Ovary (tissue), 9 donors: ENCODE data around the gene AVPR1A. TPM values are rescaled to one million over a fixed set of nuclear protein-coding genes. Genes with fewer than 3 reads are reported as not detected.

Experiments
- DNase-seq, 5 donors: peaks; one replicate each; pipeline ENCODE4 v3.0.0-alpha.2; 2019 to 2020
- H3K27ac ChIP-seq, 2 donors: fragments of 200-600 bp; one replicate each; pipeline versions ENCODE4 v1.5.1 to v1.8.0; 2019 to 2022
- H3K27me3 ChIP-seq: fragments of 200-600 bp; one replicate; pipeline ENCODE4 v1.8.0; 2022
- H3K36me3 ChIP-seq: fragments of 200-600 bp; sonication (generic); one replicate; pipeline ENCODE4 v1.5.1; 2019
- H3K4me1 ChIP-seq: one replicate; pipeline ENCODE4 v1.8.1; 2013; ENCODE audit warnings: mild to moderate bottlenecking, moderate library complexity; ENCODE audit not compliant: insufficient read depth
- H3K4me3 ChIP-seq: fragments of 200-600 bp; sonication (generic); one replicate; pipeline ENCODE4 v1.5.1; 2017
- H3K9me3 ChIP-seq, 2 donors: fragments of 200-600 bp in 1 of 2; sonication (generic) in 1 of 2; one replicate each; pipeline versions ENCODE4 v1.5.1 to v1.8.1; 2013 to 2019; ENCODE audit warnings: mild to moderate bottlenecking in 1 of 2, moderate library complexity in 1 of 2
- CTCF ChIP-seq, 3 donors: fragments of 450-650 bp in 2 of 3; fragments of 200-600 bp in 1 of 3; IDR thresholded peaks; one replicate each; pipeline versions ENCODE4 v1.5.1 to v1.8.0; 2016 to 2022; ENCODE audit warnings: antibody characterized with exemption in 3 of 3, mild to moderate bottlenecking in 1 of 3
- EP300 ChIP-seq: sonication (generic); formaldehyde crosslinking; IDR thresholded peaks from one replicate; pipeline ENCODE4 v1.6.1; 2017; ENCODE audit warnings: antibody characterized with exemption
- POLR2A ChIP-seq: fragments of 450-650 bp; IDR thresholded peaks from one replicate; pipeline ENCODE4 v1.6.1; 2017; ENCODE audit warnings: antibody characterized with exemption, mild to moderate bottlenecking, moderate library complexity
- WGBS, 3 donors: extraction: QIAGEN DNeasy Blood & Tissue Kit in 1 of 3; methylation state at CpG; one replicate each; pipeline versions ENCODE4 v1.1.5 to v1.1.7; 2013 to 2017; 5-methylcytosine and 5-hydroxymethylcytosine counted together
- intact Hi-C, 4 donors: fragments of 100-400 bp; cut with DNase I; formaldehyde crosslinking; loops; one replicate each; pipeline versions ENCODE4 v1.11.0 to v1.15.1; 2022 to 2023
- polyA plus RNA-seq, 2 donors: library from polyadenylated mRNA; stranded (reverse); fragments of 200-250 nt in 1 of 2; fragments of 350-450 nt in 1 of 2; fragmentation: Illumina TruSeq in 1 of 2; extraction: RNeasy Lipid Tissue Mini Kit (QIAGEN cat#74804) in 1 of 2; gene quantifications; one replicate each; pipeline ENCODE4 v1.2.3, GENCODE V29; 2013 to 2014
- total RNA-seq, 7 donors: library from RNA; depleted of rRNA in 2 of 7; stranded (reverse); fragments of >200 nt in 2 of 7; fragmentation: NEBNext Ultra II Directional in 3 of 7; extraction: Animal tissue kit (Norgen Biotek cat#: 25700) in 3 of 7; gene quantifications; one replicate each; pipeline versions ENCODE4 v1.1.0 to v1.2.4, GENCODE V29; 2016 to 2023
- donor health status: DM: no; HTN: no; CAD: no; lungs with moderate emphysema.
- donor health status: DM: no; HTN: no; CAD: no.
- donor health status: Bipolar disorder and iron deficiency.
- donor health status: DM: yes; HTN: yes; CAD: no.
- donor health status: DM: no; HTN: no; CAD: no.
- donor health status: DM: yes; HTN: yes; CAD: no.

The AVPR1A gene
- total and polyA plus RNA-seq, 9 donors, result 0.40 to 7.7 (median 1.3) TPM

- Histone ChIP-seq H3K27ac (no peak overlapping the region), H3K36me3 (no peaks in the 10 kb centered on the region), H3K4me3 (no peak overlapping the region), H3K4me1 (no peaks in the 10 kb centered on the region), H3K27me3 (no peaks in the 10 kb centered on the region), H3K9me3 (no peaks in the 10 kb centered on the region)
- no peak for TF ChIP-seq CTCF (IDR thresholded peaks at IDR 0.05)
- TF ChIP-seq EP300, result no peak
- no peak for TF ChIP-seq POLR2A
- 61 to 69% (median 61%) methylated on average over 2 of the region's 2 CpGs for WGBS, 3 donors
- no peak for DNase-seq
- intact Hi-C loops, result no loop called here
Measured at GRCh38 chr12:63093711-63094110, 57.3 kb downstream of the AVPR1A start.

GRCh38 chr12:63093084-63093483 is 57.9 kb downstream of the AVPR1A start:
- Histone ChIP-seq H3K27ac (no peak overlapping the region), H3K4me3 (no peak overlapping the region), H3K9me3 (no peaks in the 10 kb centered on the region), H3K4me1 (no peaks in the 10 kb centered on the region), H3K27me3 (no peaks in the 10 kb centered on the region), H3K36me3 (no peaks in the 10 kb centered on the region)
- 74 to 91% (median 86%) methylated on average over 2 of the region's 2 CpGs for whole genome bisulfite sequencing, 3 donors
- no peak for TF ChIP-seq POLR2A
- TF ChIP-seq CTCF (IDR thresholded peaks at IDR 0.05), result no peak
- no peak for TF ChIP-seq EP300
- DNase-seq, result no peak
- intact Hi-C loops, result no loop called here

Other genes with a start within 250 kb of the AVPR1A start
- 10 to 100 TPM in 6 of 7 donors, 1 to 10 TPM in 1; 1.6 to 45.4 (median 21.0) TPM for gene PPM1H, start 216.1 kb downstream of the AVPR1A start, total RNA-seq
- 10 to 100 TPM; 10.9 to 11.3 TPM for gene PPM1H, start 216.1 kb downstream of the AVPR1A start, polyA plus RNA-seq